Measurements from ENCODE around the gene ZNF566. TPM values are rescaled to one million over a fixed set of nuclear protein-coding genes. Genes with fewer than 3 reads are reported as not detected.

ZNF566 gene
- total and polyA plus RNA-seq, 2 of the 13 experiments (the other 11 are each of a cell fraction or from before 2014, with no cell fraction given), result 4.8 to 13.7 TPM

DNA sequence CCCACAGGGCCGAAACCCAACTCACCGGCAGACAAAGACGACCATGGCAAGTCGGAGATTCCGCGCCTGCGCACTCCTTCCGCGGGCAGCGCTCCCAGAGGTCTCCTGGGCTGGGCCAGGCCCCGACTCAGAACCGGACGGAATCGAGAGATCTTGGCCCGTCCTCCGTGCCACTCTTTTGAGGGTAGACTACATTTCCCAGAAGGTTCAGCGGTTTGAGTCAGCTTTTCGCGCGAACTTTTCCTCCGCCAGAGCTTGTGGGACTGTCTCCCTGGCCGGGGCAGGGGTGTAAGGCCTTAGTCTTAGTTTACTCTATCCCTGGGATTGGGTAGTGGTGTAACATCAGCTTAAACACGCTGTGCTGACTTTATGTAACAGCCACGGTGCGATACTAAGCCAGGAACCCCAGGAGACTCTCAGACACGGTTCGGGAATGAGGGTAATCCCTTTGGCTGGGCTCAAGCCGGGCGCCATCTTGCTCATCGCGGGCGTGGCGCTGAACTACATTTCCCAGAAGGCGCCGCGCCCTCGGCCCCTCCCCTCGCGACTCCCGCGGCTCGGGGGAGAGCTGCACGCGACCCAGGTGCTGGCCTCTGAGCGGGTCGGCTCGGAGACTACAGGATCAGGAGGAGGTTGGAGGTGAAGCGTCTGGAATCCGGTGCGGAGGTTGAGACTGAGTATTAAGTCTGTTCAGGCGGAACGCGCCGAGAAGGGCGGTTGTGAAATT is 39.0 kb upstream of the ZNF566 start, which contains the start of gene ZNF260 (continued):
- no peak for TF ChIP-seq SRSF9 (IDR thresholded peaks at IDR 0.05; ENCODE audit: borderline replicate concordance, insufficient read depth, low read depth, low read length, poor library complexity, severe bottlenecking)
- no peak for TF ChIP-seq U2AF1 (optimal IDR thresholded peaks at IDR 0.05; ENCODE audit: low read depth, low read length)
- TF ChIP-seq, protein P1, sequence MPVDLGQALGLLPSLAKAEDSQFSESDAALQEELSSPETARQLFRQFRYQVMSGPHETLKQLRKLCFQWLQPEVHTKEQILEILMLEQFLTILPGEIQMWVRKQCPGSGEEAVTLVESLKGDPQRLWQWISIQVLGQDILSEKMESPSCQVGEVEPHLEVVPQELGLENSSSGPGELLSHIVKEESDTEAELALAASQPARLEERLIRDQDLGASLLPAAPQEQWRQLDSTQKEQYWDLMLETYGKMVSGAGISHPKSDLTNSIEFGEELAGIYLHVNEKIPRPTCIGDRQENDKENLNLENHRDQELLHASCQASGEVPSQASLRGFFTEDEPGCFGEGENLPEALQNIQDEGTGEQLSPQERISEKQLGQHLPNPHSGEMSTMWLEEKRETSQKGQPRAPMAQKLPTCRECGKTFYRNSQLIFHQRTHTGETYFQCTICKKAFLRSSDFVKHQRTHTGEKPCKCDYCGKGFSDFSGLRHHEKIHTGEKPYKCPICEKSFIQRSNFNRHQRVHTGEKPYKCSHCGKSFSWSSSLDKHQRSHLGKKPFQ (CRISPR knock-in tag; IDR thresholded peaks at IDR 0.05; ENCODE audit: insufficient replicate concordance), result no peak
- no peak for TF ChIP-seq ZNF646 (CRISPR knock-in tag; IDR thresholded peaks at IDR 0.05)
- peak; percentile 90 for TF ChIP-seq SAP130 (CRISPR knock-in tag; IDR thresholded peaks at IDR 0.05; ENCODE audit: low read depth)
- TF ChIP-seq ZNF101 (CRISPR knock-in tag; IDR thresholded peaks at IDR 0.05; ENCODE audit: borderline replicate concordance, low read depth), result no peak
- no peak for TF ChIP-seq ZNF432 (CRISPR knock-in tag; IDR thresholded peaks at IDR 0.05; ENCODE audit: borderline replicate concordance)
- 0 out of 2 replicates have a peak, but pooled peaks have one; percentile 17 for TF ChIP-seq ZNF710 (CRISPR knock-in tag; IDR thresholded peaks at IDR 0.05; ENCODE audit: borderline replicate concordance)
- no peak for TF ChIP-seq SMARCE1 (IDR thresholded peaks at IDR 0.05; ENCODE audit: borderline replicate concordance)
- TF ChIP-seq, protein P2, sequence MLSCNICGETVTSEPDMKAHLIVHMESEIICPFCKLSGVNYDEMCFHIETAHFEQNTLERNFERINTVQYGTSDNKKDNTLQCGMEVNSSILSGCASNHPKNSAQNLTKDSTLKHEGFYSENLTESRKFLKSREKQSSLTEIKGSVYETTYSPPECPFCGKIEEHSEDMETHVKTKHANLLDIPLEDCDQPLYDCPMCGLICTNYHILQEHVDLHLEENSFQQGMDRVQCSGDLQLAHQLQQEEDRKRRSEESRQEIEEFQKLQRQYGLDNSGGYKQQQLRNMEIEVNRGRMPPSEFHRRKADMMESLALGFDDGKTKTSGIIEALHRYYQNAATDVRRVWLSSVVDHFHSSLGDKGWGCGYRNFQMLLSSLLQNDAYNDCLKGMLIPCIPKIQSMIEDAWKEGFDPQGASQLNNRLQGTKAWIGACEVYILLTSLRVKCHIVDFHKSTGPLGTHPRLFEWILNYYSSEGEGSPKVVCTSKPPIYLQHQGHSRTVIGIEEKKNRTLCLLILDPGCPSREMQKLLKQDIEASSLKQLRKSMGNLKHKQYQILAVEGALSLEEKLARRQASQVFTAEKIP (CRISPR knock-in tag; IDR thresholded peaks at IDR 0.05; ENCODE audit: borderline replicate concordance), result no peak
- peak; percentile 87 for TF ChIP-seq CHD2 (IDR thresholded peaks at IDR 0.05; ENCODE audit: low read depth, low read length)
- TF ChIP-seq BRCA1 (CRISPR knock-in tag; IDR thresholded peaks at IDR 0.05), result 0 out of 2 replicates have a peak, but pooled peaks have one; percentile 52
- TF ChIP-seq, protein P3, sequence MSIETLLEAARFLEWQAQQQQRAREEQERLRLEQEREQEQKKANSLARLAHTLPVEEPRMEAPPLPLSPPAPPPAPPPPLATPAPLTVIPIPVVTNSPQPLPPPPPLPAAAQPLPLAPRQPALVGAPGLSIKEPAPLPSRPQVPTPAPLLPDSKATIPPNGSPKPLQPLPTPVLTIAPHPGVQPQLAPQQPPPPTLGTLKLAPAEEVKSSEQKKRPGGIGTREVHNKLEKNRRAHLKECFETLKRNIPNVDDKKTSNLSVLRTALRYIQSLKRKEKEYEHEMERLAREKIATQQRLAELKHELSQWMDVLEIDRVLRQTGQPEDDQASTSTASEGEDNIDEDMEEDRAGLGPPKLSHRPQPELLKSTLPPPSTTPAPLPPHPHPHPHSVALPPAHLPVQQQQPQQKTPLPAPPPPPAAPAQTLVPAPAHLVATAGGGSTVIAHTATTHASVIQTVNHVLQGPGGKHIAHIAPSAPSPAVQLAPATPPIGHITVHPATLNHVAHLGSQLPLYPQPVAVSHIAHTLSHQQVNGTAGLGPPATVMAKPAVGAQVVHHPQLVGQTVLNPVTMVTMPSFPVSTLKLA (IDR thresholded peaks at IDR 0.05), result 0 out of 2 replicates have a peak, but pooled peaks have one; percentile 28
- TF ChIP-seq NFRKB (IDR thresholded peaks at IDR 0.05), result peak; percentile 76; the same call in 1 of the 2 replicates
- 0 out of 2 replicates have a peak, but pooled peaks have one; percentile 47 for TF ChIP-seq RFXANK (CRISPR knock-in tag; IDR thresholded peaks at IDR 0.05)
